Loucy (cell line): ENCODE results near the gene MICAL3.

Source experiments
- EZH2phosphoT487 ChIP-seq: fragments of 200-600 bp; IDR thresholded peaks from 2 replicates; pipeline ENCODE4 v1.6.1; 2018; ENCODE audit warnings: antibody characterized with exemption, mild to moderate bottlenecking, moderate library complexity, borderline replicate concordance
- TF ChIP-seq, protein P1 (sequence below): fragments of 200-600 bp; sonication (generic); conservative IDR thresholded peaks from 2 replicates; pipeline ENCODE4 v1.5.1; 2014; ENCODE audit warnings: mild to moderate bottlenecking, antibody characterized with exemption, low read length

DNA sequence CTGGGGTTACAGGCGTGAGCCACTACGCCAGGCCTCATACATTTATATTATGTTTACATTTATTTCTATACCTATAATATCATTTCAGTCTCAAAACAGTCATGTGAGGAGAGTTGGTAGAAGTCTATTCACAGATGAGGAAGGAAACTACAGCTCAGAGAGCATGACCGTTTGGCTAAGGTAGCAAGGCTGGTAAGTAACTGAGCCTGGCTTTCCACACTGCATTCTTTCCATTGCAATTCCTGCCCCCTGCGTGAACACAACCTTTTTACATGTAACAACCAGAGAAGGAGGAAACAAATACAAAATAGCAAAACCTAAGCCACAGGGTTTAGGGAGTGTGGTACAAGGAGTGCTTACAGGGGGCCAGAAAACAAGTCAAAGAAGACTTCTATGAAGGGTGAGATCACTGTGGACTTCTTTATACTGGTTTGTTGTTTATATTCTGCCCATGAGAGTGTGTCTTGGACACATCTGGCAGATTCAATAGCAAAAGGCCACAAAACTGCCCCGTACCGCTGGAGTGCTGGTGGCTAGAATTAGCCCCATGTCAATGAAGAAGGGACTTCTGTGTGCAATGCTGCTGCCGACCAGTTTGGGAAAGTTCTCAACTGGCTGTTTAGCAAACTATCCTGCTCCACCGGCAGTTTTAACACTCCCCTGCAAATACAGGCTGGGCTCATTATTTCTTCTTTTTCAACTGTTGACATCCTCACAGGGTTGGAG lies 19.0 kb downstream of the MICAL3 start:
- TF ChIP-seq, protein P1, sequence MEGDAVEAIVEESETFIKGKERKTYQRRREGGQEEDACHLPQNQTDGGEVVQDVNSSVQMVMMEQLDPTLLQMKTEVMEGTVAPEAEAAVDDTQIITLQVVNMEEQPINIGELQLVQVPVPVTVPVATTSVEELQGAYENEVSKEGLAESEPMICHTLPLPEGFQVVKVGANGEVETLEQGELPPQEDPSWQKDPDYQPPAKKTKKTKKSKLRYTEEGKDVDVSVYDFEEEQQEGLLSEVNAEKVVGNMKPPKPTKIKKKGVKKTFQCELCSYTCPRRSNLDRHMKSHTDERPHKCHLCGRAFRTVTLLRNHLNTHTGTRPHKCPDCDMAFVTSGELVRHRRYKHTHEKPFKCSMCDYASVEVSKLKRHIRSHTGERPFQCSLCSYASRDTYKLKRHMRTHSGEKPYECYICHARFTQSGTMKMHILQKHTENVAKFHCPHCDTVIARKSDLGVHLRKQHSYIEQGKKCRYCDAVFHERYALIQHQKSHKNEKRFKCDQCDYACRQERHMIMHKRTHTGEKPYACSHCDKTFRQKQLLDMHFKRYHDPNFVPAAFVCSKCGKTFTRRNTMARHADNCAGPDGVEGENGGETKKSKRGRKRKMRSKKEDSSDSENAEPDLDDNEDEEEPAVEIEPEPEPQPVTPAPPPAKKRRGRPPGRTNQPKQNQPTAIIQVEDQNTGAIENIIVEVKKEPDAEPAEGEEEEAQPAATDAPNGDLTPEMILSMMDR: no peak
- no peak for TF ChIP-seq EZH2phosphoT487
